ENCODE results near the gene DENND6B. TPM values are rescaled to one million over a fixed set of nuclear protein-coding genes. Genes with fewer than 3 reads are reported as not detected.
A peak's percentile ranks its signal among the peaks of the same experiment; 100 is the strongest.

DENND6B gene, protein sequence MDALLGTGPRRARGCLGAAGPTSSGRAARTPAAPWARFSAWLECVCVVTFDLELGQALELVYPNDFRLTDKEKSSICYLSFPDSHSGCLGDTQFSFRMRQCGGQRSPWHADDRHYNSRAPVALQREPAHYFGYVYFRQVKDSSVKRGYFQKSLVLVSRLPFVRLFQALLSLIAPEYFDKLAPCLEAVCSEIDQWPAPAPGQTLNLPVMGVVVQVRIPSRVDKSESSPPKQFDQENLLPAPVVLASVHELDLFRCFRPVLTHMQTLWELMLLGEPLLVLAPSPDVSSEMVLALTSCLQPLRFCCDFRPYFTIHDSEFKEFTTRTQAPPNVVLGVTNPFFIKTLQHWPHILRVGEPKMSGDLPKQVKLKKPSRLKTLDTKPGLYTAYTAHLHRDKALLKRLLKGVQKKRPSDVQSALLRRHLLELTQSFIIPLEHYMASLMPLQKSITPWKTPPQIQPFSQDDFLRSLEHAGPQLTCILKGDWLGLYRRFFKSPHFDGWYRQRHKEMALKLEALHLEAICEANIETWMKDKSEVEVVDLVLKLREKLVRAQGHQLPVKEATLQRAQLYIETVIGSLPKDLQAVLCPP
- total RNA-seq (2021) (2.3 to 2.7 TPM (median 2.5 TPM) in 3 replicates), Bru-seq, nascent RNA (percentile 24 among the genes with signal in this experiment)
- long read RNA-seq, experiment 1, full-length matches to known transcripts = 1 of 7 reads
- long read RNA-seq, experiment 1, partial matches to known transcripts = 0 of 7 reads
- long read RNA-seq, experiment 1, other reads (novel, unspliced or antisense) = 6 of 7 reads
- long read RNA-seq, experiment 2 = 0 reads
- long read RNA-seq, experiment 3 = 0 reads

- H3K4me1 Mint-ChIP-seq = peaks cover 3% of the 10 kb centered on the region; the same call in 1 of the 2 replicates
- H3K4me3 Mint-ChIP-seq = peak within 1 kb of the TSS; percentile 87
- no peak within 1 kb of the TSS; the same call in 1 of the 2 replicates for H3K27ac Mint-ChIP-seq
- DNase-seq (ENCODE audit: low spot score) (peak; percentile 77), ATAC-seq (peak; percentile 92)
- CTCF ChIA-PET = interaction anchor here (0.6 to 4.9 kb wide), 26 partner anchors 10 to 268 kb away, joined by 3 to 41 read pairs (median 4); partner anchors contain the start of genes HDAC10, MAPK12 and PLXNB2
- no peaks in the 10 kb centered on the region for H3K9me3 Mint-ChIP-seq
- POLR2A ChIA-PET = no interaction called here
- H3K27me3 Mint-ChIP-seq (ENCODE audit: low read depth) = peaks cover 28% of the 10 kb centered on the region
- H3K36me3 Mint-ChIP-seq = no peaks in the 10 kb centered on the region
- TF ChIP-seq RORB (CRISPR knock-in tag; IDR thresholded peaks at IDR 0.05) (no peak), ESRRA (CRISPR knock-in tag; IDR thresholded peaks at IDR 0.05; ENCODE audit: borderline replicate concordance) (no peak), E2F1 (CRISPR knock-in tag; IDR thresholded peaks at IDR 0.05) (no peak), CBFB (CRISPR knock-in tag; IDR thresholded peaks at IDR 0.05; ENCODE audit: low read depth) (no peak), ZNF532 (CRISPR knock-in tag; IDR thresholded peaks at IDR 0.05; ENCODE audit: borderline replicate concordance) (no peak), ZNF396 (CRISPR knock-in tag; IDR thresholded peaks at IDR 0.05; ENCODE audit: borderline replicate concordance) (no peak), GABPB1 (CRISPR knock-in tag; IDR thresholded peaks at IDR 0.05) (peak; percentile 66; the same call in 1 of the 2 replicates), MYBL2 (CRISPR knock-in tag; IDR thresholded peaks at IDR 0.05) (peak; percentile 73; the same call in 1 of the 2 replicates), CREM (CRISPR knock-in tag; IDR thresholded peaks at IDR 0.05) (no peak), MXD4 (CRISPR knock-in tag; IDR thresholded peaks at IDR 0.05; ENCODE audit: borderline replicate concordance) (no peak), E2F4 (CRISPR knock-in tag; IDR thresholded peaks at IDR 0.05; ENCODE audit: borderline replicate concordance, low read depth) (peak; percentile 48; the same call in 1 of the 2 replicates), CDX4 (CRISPR knock-in tag; IDR thresholded peaks at IDR 0.05; ENCODE audit: borderline replicate concordance) (no peak), HMGXB4 (CRISPR knock-in tag; IDR thresholded peaks at IDR 0.05) (peak; percentile 91), ZNF416 (CRISPR knock-in tag; IDR thresholded peaks at IDR 0.05) (no peak), IRF1 (CRISPR knock-in tag; IDR thresholded peaks at IDR 0.05) (no peak), TCF7 (CRISPR knock-in tag; IDR thresholded peaks at IDR 0.05; ENCODE audit: low read depth) (peak; percentile 62; the same call in 1 of the 2 replicates)
- TF ChIP-seq, protein P1, sequence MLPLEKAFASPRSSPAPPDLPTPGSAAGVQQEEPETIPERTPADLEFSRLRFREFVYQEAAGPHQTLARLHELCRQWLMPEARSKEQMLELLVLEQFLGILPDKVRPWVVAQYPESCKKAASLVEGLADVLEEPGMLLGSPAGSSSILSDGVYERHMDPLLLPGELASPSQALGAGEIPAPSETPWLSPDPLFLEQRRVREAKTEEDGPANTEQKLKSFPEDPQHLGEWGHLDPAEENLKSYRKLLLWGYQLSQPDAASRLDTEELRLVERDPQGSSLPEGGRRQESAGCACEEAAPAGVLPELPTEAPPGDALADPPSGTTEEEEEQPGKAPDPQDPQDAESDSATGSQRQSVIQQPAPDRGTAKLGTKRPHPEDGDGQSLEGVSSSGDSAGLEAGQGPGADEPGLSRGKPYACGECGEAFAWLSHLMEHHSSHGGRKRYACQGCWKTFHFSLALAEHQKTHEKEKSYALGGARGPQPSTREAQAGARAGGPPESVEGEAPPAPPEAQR (CRISPR knock-in tag; IDR thresholded peaks at IDR 0.05) = no peak
- TF ChIP-seq, protein P2, sequence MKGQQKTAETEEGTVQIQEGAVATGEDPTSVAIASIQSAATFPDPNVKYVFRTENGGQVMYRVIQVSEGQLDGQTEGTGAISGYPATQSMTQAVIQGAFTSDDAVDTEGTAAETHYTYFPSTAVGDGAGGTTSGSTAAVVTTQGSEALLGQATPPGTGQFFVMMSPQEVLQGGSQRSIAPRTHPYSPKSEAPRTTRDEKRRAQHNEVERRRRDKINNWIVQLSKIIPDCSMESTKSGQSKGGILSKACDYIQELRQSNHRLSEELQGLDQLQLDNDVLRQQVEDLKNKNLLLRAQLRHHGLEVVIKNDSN (CRISPR knock-in tag; IDR thresholded peaks at IDR 0.05) = no peak
- TF ChIP-seq, protein P3, sequence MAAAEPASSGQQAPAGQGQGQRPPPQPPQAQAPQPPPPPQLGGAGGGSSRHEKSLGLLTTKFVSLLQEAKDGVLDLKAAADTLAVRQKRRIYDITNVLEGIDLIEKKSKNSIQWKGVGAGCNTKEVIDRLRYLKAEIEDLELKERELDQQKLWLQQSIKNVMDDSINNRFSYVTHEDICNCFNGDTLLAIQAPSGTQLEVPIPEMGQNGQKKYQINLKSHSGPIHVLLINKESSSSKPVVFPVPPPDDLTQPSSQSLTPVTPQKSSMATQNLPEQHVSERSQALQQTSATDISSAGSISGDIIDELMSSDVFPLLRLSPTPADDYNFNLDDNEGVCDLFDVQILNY (CRISPR knock-in tag; IDR thresholded peaks at IDR 0.05) = peak; percentile 73; the same call in 1 of the 2 replicates
These were observed at the start of gene DENND6B for GRCh38 chr22:50326956-50327710. Gene DENND6B (minus strand): TSS chr22:50327012. CDS start chr22:50326988, 24 bp downstream.

Measured in WTC11 (cell line).